ENCODE results near the gene C9orf72. TPM values are rescaled to one million over a fixed set of nuclear protein-coding genes. Genes with fewer than 3 reads are reported as not detected.
A peak's percentile ranks its signal among the peaks of the same experiment; 100 is the strongest.

The C9orf72 gene
- total and polyA plus RNA-seq, 12 donors: 6.2 to 39.9 (median 16.1) TPM

DNA sequence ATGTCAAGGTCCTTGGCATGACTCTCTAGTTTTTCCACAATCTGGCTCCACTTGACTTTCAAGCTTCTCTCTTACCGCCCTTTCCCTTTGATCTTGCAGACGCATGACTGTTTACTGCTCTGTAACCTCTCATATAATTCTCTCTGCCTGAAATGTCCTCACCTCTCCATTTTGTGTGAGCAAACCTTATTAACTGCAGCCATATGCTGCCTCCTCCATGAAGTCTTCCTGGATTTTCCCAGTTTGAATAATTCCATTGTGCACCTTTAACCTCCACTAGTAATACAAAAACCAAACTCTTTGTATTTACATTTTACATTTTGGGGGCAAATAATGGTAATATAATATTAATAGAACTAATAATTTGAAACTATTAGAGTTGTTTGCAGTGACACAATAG lies 9.5 kb upstream of the C9orf72 start:
- WGBS, 4 donors: 33 to 49% (median 38%) methylated on average over 2 of the region's 2 CpGs
- DNase-seq: no peak
- H3K36me3 ChIP-seq (replicated peaks in 1 of 2): no peaks in the 10 kb centered on the region
- TF ChIP-seq, protein P1, sequence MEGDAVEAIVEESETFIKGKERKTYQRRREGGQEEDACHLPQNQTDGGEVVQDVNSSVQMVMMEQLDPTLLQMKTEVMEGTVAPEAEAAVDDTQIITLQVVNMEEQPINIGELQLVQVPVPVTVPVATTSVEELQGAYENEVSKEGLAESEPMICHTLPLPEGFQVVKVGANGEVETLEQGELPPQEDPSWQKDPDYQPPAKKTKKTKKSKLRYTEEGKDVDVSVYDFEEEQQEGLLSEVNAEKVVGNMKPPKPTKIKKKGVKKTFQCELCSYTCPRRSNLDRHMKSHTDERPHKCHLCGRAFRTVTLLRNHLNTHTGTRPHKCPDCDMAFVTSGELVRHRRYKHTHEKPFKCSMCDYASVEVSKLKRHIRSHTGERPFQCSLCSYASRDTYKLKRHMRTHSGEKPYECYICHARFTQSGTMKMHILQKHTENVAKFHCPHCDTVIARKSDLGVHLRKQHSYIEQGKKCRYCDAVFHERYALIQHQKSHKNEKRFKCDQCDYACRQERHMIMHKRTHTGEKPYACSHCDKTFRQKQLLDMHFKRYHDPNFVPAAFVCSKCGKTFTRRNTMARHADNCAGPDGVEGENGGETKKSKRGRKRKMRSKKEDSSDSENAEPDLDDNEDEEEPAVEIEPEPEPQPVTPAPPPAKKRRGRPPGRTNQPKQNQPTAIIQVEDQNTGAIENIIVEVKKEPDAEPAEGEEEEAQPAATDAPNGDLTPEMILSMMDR (IDR thresholded peaks at IDR 0.05): no peak
- TF ChIP-seq POLR2A (IDR thresholded peaks at IDR 0.05): no peak
- no peaks in the 10 kb centered on the region for H3K4me1 ChIP-seq (replicated peaks in 1 of 2)
- H3K27me3 ChIP-seq: no peaks in the 10 kb centered on the region
- H3K27ac ChIP-seq: no peak overlapping the region
- no peaks in the 10 kb centered on the region for H3K9me3 ChIP-seq (replicated peaks in 1 of 3)
- no peak overlapping the region for H3K4me3 ChIP-seq
- intact Hi-C loops (cut with DNase I): no loop called here

DNA sequence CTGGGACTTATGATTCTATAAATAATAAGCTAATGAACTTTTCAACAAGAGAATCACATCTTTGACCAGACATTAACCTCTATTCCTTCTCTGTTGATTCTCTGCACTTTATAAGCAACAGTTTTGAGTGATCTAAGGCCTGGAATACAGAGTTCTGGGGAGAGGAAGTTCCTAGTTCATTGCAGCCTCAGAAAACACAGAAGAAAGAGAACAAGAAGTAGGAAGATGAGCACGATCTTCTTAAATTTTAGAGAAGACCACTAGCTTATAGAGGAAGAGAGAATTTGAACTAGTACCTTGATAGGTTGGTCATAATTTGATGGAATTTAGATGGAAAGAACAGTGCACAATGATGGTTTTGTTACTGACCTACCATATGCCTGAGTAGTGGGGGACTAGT lies 8.5 kb upstream of the C9orf72 start:
- Histone ChIP-seq H3K27me3 (no peaks in the 10 kb centered on the region), H3K9me3 (replicated peaks in 1 of 3) (no peaks in the 10 kb centered on the region), H3K4me1 (replicated peaks in 1 of 2) (no peaks in the 10 kb centered on the region), H3K36me3 (replicated peaks in 1 of 2) (no peaks in the 10 kb centered on the region), H3K4me3 (no peak overlapping the region), H3K27ac (no peak overlapping the region)
- intact Hi-C loops (cut with DNase I): no loop called here
- WGBS, 4 donors: 59 to 87% (median 77%) methylated on average over 1 of the region's 1 CpG
- DNase-seq: no peak
- TF ChIP-seq POLR2A (IDR thresholded peaks at IDR 0.05): no peak
- TF ChIP-seq, protein P1 (IDR thresholded peaks at IDR 0.05): no peak

DNA sequence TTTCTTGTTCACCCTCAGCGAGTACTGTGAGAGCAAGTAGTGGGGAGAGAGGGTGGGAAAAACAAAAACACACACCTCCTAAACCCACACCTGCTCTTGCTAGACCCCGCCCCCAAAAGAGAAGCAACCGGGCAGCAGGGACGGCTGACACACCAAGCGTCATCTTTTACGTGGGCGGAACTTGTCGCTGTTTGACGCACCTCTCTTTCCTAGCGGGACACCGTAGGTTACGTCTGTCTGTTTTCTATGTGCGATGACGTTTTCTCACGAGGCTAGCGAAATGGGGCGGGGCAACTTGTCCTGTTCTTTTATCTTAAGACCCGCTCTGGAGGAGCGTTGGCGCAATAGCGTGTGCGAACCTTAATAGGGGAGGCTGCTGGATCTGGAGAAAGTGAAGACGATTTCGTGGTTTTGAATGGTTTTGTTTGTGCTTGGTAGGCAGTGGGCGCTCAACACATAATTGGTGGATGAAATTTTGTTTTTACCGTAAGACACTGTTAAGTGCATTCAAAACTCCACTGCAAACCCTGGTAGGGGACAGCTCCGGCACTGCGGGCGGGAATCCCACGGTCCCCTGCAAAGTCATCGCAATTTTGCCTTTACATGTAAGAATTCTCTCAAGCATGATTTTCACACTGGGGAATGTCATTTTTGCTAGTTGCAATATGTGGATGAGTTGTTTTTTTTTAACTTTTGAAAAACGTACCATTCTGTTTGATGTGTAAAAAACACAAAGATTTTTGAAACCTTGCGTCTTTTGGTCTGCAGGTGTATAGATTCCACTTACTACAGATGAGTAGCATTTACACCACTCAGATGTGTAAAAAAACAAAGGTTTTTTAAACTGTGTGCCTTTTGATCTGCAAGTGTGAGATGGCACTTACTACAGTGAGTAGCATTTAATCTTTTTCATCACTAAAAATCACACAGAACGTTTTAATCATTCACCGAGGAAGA lies 631 bp upstream of the C9orf72 start:
- H3K27ac ChIP-seq: peak overlapping the region; percentile 79 to 99 (median 94)
- peak; percentile 78 to 90 for TF ChIP-seq POLR2A (IDR thresholded peaks at IDR 0.05)
- TF ChIP-seq, protein P1 (IDR thresholded peaks at IDR 0.05): no peak
- intact Hi-C loops (cut with DNase I): no loop called here
- H3K4me3 ChIP-seq: peak overlapping the region in 3 of 4 donors; percentile 36 to 89 (median 77)
- H3K36me3 ChIP-seq (replicated peaks in 1 of 2): no peaks in the 10 kb centered on the region
- H3K27me3 ChIP-seq: no peaks in the 10 kb centered on the region
- no peaks in the 10 kb centered on the region for H3K9me3 ChIP-seq (replicated peaks in 1 of 3)
- 2% methylated on average over 35 of the region's 35 CpGs for WGBS, 4 donors
- peaks cover 0 to 10% of the 10 kb centered on the region in 2 donors for H3K4me1 ChIP-seq (replicated peaks in 1 of 2)
- DNase-seq: peak; percentile 95 to 100 (median 99)

DNA sequence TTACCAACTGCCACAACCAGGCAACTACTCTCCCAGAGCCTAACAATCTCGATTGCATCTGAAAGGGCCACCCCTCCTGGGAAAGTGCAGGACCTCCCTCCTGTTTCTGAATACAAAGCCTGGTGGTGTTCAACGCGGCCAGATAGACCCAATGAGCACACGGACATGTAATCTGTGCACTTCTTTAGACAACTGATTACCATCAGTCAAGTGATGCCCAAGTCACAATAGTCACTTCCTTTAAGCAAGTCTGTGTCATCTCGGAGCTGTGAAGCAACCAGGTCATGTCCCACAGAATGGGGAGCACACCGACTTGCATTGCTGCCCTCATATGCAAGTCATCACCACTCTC lies 739 bp downstream of the C9orf72 start:
- TF ChIP-seq POLR2A (IDR thresholded peaks at IDR 0.05): peak in 1 of 2 donors; percentile 42
- TF ChIP-seq, protein P1 (IDR thresholded peaks at IDR 0.05): no peak
- no peaks in the 10 kb centered on the region for H3K27me3 ChIP-seq
- no peaks in the 10 kb centered on the region for H3K9me3 ChIP-seq (replicated peaks in 1 of 3)
- peaks cover 0 to 14% of the 10 kb centered on the region in 2 donors for H3K4me1 ChIP-seq (replicated peaks in 1 of 2)
- peak overlapping the region in 3 of 4 donors; percentile 64 to 89 (median 77) for H3K4me3 ChIP-seq
- H3K36me3 ChIP-seq (replicated peaks in 1 of 2): no peaks in the 10 kb centered on the region
- intact Hi-C loops (cut with DNase I): no loop called here
- DNase-seq: peak in 6 of 7 donors; percentile 64 to 85 (median 70)
- peak overlapping the region; percentile 87 to 99 (median 94) for H3K27ac ChIP-seq
- 3 to 8% (median 3%) methylated on average over 5 to 6 of the region's 6 CpGs for WGBS, 4 donors

All from adrenal gland (tissue), 12 donors.